ENCODE measurements around the gene BRI3BP.
A peak's percentile ranks its signal among the peaks of the same experiment; 100 is the strongest.

The BRI3BP gene

GRCh38 chr12:124993626-124994436 is at the start of gene BRI3BP:
BRI3BP (plus strand) TSS chr12:124993645; CDS start chr12:124993791, 146 bp downstream.
- peak; percentile 27 to 30 for DNase-seq

GRCh38 chr12:124946447-124946793 is 47.0 kb upstream of the BRI3BP start:
- no peak for DNase-seq

- no peak for DNase-seq
Measured at GRCh38 chr12:124947013-124947412, 46.4 kb upstream of the BRI3BP start.

GRCh38 chr12:124947561-124948398 is 45.7 kb upstream of the BRI3BP start:
- DNase-seq = no peak

GRCh38 chr12:124949066-124949465 is 44.4 kb upstream of the BRI3BP start:
- no peak for DNase-seq

- DNase-seq = no peak
Measured at GRCh38 chr12:124949779-124950728, 43.4 kb upstream of the BRI3BP start.

GRCh38 chr12:124952295-124952694 is 41.1 kb upstream of the BRI3BP start:
- DNase-seq = no peak

- no peak for DNase-seq
Measured at GRCh38 chr12:124952801-124953200, 40.6 kb upstream of the BRI3BP start.

- no peak for DNase-seq
Measured at GRCh38 chr12:124953689-124954405, 39.6 kb upstream of the BRI3BP start.

GRCh38 chr12:124954771-124955170 is 38.7 kb upstream of the BRI3BP start:
- DNase-seq = no peak

GRCh38 chr12:124956571-124956970 is 36.9 kb upstream of the BRI3BP start:
- DNase-seq = no peak

GRCh38 chr12:124961055-124961454 is 32.4 kb upstream of the BRI3BP start:
- no peak for DNase-seq

GRCh38 chr12:124963211-124963610 is 30.2 kb upstream of the BRI3BP start:
- no peak for DNase-seq

- no peak for DNase-seq
Measured at GRCh38 chr12:124964251-124964650, 29.2 kb upstream of the BRI3BP start.

- no peak for DNase-seq
Measured at GRCh38 chr12:124964836-124965462, 28.5 kb upstream of the BRI3BP start.

- no peak for DNase-seq
Measured at GRCh38 chr12:124967016-124967739, 26.3 kb upstream of the BRI3BP start.

GRCh38 chr12:124968656-124969055 is 24.8 kb upstream of the BRI3BP start:
- no peak for DNase-seq

- no peak for DNase-seq
Measured at GRCh38 chr12:124970647-124971402, 22.6 kb upstream of the BRI3BP start.

GRCh38 chr12:124971603-124972002 is 21.8 kb upstream of the BRI3BP start:
- no peak for DNase-seq

- DNase-seq = no peak
Measured at GRCh38 chr12:124972211-124972610, 21.2 kb upstream of the BRI3BP start.

Measured in stimulated activated CD4-positive, alpha-beta T cell treated with anti-CD3 and anti-CD28 coated beads, Interleukin-2, amount 100 ng/mL, for 48 hours (primary cell).